BJ (cell line): ENCODE measurements around the gene DUSP16. TPM values are rescaled to one million over a fixed set of nuclear protein-coding genes. Genes with fewer than 3 reads are reported as not detected.

Experiments
- CTCF ChIA-PET: fragments of 350-600 bp; formaldehyde crosslinking; extraction: SDS; loops from one replicate; lab custom pipeline; 2021; ENCODE audit warnings: antibody characterized with exemption, inconsistent platforms; lab: Yijun Ruan, JAX
- POLR2A ChIA-PET: fragments of 300-600 bp; sonication (Branson Sonifier 250); formaldehyde crosslinking; extraction: SDS; loops from one replicate; lab custom pipeline; 2021; ENCODE audit warnings: antibody characterized with exemption; lab: Charles Lee
- DNase-seq: peaks from one replicate; pipeline ENCODE4 v3.0.0-alpha.2; 2011; ENCODE audit warnings: low read depth
- H3K27me3 ChIP-seq: 2 replicates; pipeline ENCODE4 v1.6.0; 2011; ENCODE audit warnings: low read length; ENCODE audit not compliant: control insufficient read depth, insufficient read depth
- H3K36me3 ChIP-seq: 2 replicates; pipeline ENCODE4 v1.5.1; 2011; ENCODE audit warnings: low read length; ENCODE audit not compliant: control insufficient read depth, insufficient read depth
- H3K4me3 ChIP-seq: 2 replicates; pipeline ENCODE4 v1.5.1; 2011; ENCODE audit warnings: low read depth, mild to moderate bottlenecking, control low read depth, low read length
- CTCF ChIP-seq: IDR thresholded peaks from 2 replicates; pipeline ENCODE4 v1.5.1; 2011; ENCODE audit warnings: low read depth, mild to moderate bottlenecking, control low read depth, inconsistent platforms, low read length, moderate library complexity; ENCODE audit not compliant: insufficient read depth
- polyA plus RNA-seq: library from polyadenylated mRNA; depleted of rRNA; stranded (reverse); fragments of >200 nt; gene quantifications from 2 replicates; pipeline ENCODE4 v1.2.3, GENCODE V29; 2011

DUSP16 gene
- polyA plus RNA-seq, 1 experiment = 5.5 TPM

- no peak for DNase-seq
- no peak for TF ChIP-seq CTCF
- no peaks in the 10 kb centered on the region for H3K36me3 ChIP-seq
- no peak overlapping the region for H3K4me3 ChIP-seq
- no peaks in the 10 kb centered on the region for H3K27me3 ChIP-seq
- ChIA-PET POLR2A (no interaction called here), CTCF (no interaction called here)
Measured at GRCh38 chr12:12609692-12610091, 47.0 kb upstream of the DUSP16 start.

GRCh38 chr12:12608557-12608957 lies 45.9 kb upstream of the DUSP16 start:
- Histone ChIP-seq H3K36me3 (no peaks in the 10 kb centered on the region), H3K4me3 (no peak overlapping the region), H3K27me3 (no peaks in the 10 kb centered on the region)
- ChIA-PET POLR2A (no interaction called here), CTCF (no interaction called here)
- no peak for DNase-seq
- no peak for TF ChIP-seq CTCF

GRCh38 chr12:12606781-12607589 lies 44.3 kb upstream of the DUSP16 start:
- POLR2A ChIA-PET = no interaction called here
- Histone ChIP-seq H3K27me3 (no peaks in the 10 kb centered on the region), H3K36me3 (no peaks in the 10 kb centered on the region), H3K4me3 (no peak overlapping the region)
- peak; percentile 15 for DNase-seq
- no peak for TF ChIP-seq CTCF
- CTCF ChIA-PET = interaction anchor here (0.5 to 1.3 kb wide), 2 partner anchors 15 to 43 kb away, joined by 3 to 4 read pairs; no protein-coding TSS in a partner anchor

GRCh38 chr12:12604740-12605139 lies 42.1 kb upstream of the DUSP16 start:
- Histone ChIP-seq H3K4me3 (no peak overlapping the region), H3K27me3 (peaks cover 3% of the 10 kb centered on the region; the same call in 1 of the 2 replicates), H3K36me3 (no peaks in the 10 kb centered on the region)
- ChIA-PET POLR2A (no interaction called here), CTCF (no interaction called here)
- DNase-seq = no peak
- TF ChIP-seq CTCF = no peak

GRCh38 chr12:12600659-12601058 lies 38.0 kb upstream of the DUSP16 start:
- Histone ChIP-seq H3K27me3 (peaks cover 3% of the 10 kb centered on the region; the same call in 1 of the 2 replicates), H3K4me3 (no peak overlapping the region), H3K36me3 (no peaks in the 10 kb centered on the region)
- CTCF ChIA-PET = no interaction called here
- TF ChIP-seq CTCF = no peak
- no peak for DNase-seq
- POLR2A ChIA-PET = no interaction called here
